Esophagus muscularis mucosa (tissue), 3 donors: Measurements from ENCODE around the gene ANKMY2.

Experiments
- CTCF ChIP-seq, 3 experiments: fragments of 200-600 bp in 2 of 3; fragments of 450-650 bp in 1 of 3; sonication (generic) in 2 of 3; IDR thresholded peaks; one replicate each; pipeline ENCODE4 v1.5.1; 2017 to 2019; ENCODE audit warnings: antibody characterized with exemption in 3 of 3, mild to moderate bottlenecking in 2 of 3, moderate library complexity in 1 of 3
- POLR2A ChIP-seq: fragments of 450-650 bp; IDR thresholded peaks from one replicate; pipeline ENCODE4 v1.6.1; 2017; ENCODE audit warnings: antibody characterized with exemption, moderate library complexity, mild to moderate bottlenecking, low read depth
- POLR2AphosphoS5 ChIP-seq, 2 donors: sonication (generic); formaldehyde crosslinking; IDR thresholded peaks; one replicate each; pipeline ENCODE4 v1.6.1; 2017; ENCODE audit warnings: antibody characterized with exemption in 2 of 2

DNA sequence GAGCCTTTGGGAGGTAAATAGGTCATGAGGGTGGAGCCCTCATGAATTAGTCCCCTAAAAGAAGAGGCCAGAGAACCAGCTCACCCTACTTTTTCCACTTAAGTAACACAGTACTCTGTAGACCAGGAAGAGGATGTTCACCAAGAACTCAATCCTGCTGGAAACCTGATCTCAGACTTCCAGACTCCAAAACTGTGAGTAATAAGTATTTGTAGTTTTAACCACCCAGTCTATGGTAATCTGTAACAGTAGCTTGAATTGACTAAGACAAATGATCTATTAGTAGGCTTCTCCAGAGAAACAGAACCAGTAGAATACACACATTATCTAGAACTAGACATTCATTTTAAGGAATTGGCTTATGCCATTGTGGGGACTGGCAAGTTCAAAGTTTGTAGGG lies 51.5 kb downstream of the ANKMY2 start:
- no peak for TF ChIP-seq CTCF (IDR thresholded peaks at IDR 0.05)
- TF ChIP-seq POLR2A = no peak
- no peak for TF ChIP-seq POLR2AphosphoS5 (IDR thresholded peaks at IDR 0.05)
